ENCODE results near the gene ITIH1.
A peak's percentile ranks its signal among the peaks of the same experiment; 100 is the strongest.

Gene ITIH1

DNA sequence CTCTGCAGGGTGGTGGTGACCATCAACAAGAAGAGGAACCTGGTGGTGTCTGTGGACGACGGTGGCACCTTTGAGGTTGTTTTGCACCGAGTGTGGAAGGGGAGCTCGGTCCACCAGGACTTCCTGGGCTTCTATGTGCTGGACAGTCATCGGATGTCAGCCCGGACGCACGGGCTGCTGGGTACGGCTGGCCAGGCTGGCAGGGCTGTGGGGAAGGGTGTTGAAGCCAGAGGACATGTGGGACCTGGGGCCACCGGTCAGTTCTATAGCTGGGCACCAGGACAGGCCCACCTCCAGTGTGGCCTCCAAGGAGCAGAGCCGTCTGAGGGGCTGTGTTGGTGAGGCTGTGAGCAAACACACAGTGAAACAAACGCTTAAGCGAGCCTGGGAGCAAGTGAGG is 13.3 kb downstream of the ITIH1 start:
- no peak for DNase-seq (ENCODE audit: low spot score)

DNA sequence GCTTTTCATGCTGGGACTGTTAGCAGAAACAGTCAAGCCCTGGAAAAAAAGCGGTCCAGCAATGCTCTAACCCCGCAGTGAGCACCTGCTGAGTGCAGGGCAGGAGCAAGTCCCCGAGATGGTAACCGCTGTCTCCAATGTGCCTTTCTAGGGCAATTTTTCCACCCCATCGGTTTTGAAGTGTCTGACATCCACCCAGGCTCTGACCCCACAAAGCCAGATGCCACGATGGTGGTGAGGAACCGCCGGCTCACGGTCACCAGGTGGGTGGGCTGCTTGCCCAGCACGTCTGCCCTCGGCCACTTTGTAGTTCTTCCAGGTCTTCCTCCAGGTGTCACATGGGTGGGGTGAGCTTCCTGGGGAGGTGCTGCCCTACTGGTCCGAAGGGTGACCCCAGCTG is 14.0 kb downstream of the ITIH1 start:
- DNase-seq (ENCODE audit: low spot score): no peak

DNA sequence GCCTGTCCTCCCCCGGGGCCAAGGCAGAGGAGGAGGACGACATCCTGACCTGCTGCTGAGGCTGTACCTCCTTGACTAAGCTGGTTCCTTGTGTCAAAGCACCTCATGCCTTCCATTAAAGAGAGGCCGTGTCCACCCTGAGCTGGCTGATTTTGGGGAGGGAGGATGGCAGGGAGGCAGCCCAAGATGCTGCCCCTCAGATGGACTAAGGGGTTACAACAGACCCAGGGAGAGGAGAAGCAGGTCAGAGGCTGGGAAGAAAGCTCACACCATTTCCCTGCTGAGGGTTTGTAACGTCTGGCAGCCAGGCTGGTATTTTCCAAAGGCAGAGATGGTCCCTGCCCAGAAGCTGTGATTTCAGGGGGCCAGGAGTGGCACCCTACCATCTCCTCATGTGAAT is 14.5 kb downstream of the ITIH1 start:
- DNase-seq (ENCODE audit: low spot score): no peak

DNA sequence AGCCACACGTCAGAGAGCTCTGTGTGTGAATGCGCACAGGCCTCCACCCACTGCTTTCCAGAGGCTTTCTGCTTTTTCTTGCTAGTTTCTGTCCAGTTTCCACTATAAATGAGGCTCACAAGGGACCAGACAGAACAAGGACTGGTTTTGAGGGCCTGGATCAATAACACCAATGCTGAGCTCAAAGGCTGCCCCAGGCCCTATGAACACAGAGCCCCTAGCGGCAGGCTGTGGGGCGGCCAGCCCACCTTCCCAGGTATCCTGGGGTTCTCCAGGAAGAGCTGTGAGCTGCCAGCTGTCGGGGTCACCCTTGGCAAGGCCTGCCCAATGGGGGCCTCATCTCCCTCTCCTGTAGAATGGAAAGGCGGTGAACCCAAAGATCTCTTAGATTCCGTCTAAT is 15.0 kb downstream of the ITIH1 start:
- peak; percentile 44 for DNase-seq (ENCODE audit: low spot score)

DNA sequence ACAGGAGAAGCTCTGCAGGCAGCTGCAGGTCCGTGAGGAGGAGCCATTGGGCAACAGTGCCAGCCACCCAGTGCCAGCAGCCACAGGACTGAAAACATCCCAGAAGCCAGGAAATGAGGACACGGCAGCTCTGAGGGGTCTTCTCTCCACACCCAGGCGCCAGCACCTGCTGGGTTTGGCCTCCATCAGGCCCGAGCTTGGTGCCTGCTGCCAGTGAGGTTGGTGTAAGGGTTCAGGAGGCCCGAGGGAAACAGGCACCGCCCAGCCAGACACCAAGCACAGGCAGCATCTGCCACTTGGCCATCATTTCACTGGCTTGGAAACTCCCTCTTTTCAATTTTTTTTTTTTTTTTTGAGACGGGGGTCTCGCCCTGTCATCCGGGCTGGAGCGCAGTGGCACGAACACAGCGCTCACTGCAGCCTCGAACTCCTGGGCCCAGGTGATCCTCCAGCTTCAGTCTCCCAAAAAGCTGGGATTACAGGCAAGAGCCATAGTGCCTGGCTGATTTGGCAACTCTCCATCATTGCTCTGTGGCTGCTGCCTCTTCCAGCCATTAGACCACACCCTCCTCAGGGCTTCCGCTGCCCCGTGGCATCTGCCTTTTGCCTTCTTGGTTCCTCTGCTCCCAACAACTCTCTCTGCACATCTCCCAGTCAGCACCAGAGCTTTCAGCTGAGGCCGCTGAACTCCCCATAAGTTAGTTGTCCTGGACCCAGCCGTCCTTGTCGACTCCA is 15.7 kb downstream of the ITIH1 start:
- no peak for DNase-seq (ENCODE audit: low spot score)

DNA sequence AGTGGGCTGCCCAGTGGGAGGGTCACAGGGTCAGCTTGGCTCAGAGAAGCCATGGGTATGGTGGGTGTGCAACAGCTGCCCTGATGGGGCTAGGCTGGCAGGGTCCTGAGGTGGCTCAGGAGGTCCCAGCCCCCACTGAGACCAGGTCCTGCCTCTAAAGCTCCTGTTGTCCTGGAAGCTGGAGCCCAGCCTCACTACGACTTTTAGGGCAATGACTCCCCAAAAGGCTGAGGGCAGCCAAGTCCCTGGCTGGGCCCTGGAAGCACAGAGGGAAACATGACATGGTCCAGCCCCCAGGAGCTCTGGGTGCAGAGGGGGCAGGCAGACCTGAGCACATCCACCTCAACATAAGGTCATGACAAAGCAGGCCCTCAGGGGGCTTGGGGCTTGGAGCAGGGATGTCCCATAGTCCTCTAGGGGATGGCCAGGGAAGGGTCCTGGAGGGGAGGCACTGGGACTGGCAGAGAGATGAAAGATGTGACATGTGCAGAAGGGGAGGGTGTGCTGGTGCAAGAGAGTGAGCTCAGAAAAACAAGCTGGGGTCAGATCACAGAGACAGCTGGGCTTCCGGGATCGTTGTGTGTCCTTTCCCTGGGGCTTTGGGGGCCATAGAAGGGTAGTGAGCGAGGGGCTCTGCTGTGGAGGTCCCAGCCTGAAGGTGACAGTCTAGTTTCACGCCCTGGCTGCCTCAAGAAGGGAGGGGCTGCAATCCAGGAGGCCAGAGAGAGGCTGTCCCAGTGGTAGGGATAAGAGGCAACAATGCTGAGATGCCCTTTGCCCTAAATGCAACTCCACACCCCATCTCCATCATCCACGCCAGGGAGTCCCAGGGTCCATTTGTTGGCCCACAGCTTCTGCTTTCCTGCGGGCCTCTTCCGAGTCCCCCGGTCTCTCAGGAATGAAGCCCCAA is 16.6 kb downstream of the ITIH1 start:
- DNase-seq (ENCODE audit: low spot score): no peak

DNA sequence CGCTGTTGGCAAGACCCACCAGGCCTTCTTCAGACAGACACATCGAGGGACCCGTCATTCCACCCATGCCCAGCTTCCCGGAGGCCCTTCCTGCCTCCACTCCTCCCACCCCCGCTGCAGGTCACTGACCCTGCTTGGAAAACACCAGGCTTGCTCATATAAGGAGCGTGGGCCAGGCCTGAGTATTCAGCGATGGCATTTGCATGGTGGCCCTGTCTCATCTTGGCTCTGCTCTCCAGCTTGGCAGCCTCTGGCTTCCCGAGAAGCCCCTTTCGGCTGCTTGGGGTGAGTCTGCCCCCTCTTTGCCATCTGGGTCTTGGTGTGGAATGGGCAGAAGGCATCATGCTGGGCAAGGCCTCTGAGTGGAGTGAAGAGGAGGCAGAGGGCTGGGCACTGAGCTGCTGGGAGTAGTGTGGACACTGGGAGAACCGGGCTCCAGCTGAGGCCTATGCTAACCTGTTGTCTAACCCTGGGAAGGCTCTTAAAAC is 17.3 kb downstream of the ITIH1 start, which contains the start of gene ITIH3:
ITIH3 (plus strand) TSS at position 185 of the 488 bp plus-strand sequence; CDS start at position 193, 8 bp downstream.
- no peak for DNase-seq (ENCODE audit: low spot score)

DNA sequence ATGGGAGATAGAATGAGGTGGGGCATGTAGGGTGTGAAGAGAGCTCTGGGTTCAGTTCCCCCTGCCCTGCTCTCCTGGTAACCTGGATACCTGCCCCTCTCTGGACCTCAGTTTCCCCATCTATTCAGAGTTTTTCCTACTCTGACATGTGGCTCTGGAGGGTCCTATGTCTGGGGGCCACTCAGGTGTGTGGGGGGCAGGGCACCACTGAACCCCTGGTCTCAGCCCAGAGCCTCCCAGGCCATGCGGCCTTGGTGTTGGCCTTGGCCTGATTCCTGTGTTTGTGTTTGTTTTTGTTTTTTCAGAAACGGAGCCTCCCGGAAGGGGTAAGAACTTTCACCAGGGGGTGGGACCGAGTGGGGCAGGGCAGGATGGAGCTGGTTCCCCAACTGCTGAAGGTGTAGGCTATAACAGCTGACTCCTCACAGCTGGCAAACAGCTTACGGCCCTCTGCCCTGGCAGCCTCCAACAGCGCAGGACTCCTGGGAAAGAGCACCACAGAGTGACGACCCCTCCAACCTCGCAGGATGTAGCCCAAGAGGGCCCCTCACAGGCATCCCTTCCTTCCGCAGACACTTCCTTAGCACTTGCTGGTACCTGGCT is 18.0 kb downstream of the ITIH1 start:
- no peak for DNase-seq (ENCODE audit: low spot score)

DNA sequence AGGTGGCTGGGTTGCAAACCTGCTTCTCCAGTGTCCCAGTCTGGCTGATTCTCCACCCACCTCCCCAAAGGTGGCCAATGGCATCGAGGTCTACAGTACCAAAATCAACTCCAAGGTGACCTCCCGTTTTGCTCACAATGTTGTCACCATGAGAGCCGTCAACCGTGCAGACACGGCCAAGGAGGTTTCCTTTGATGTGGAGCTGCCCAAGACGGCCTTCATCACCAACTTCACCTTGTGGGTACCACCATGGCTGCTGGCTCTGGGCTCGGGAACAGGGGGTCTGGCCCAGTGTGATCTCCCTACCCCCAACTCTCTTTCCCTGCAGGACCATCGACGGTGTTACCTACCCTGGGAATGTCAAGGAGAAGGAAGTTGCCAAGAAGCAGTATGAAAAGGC is 19.0 kb downstream of the ITIH1 start:
- no peak for DNase-seq (ENCODE audit: low spot score)

DNA sequence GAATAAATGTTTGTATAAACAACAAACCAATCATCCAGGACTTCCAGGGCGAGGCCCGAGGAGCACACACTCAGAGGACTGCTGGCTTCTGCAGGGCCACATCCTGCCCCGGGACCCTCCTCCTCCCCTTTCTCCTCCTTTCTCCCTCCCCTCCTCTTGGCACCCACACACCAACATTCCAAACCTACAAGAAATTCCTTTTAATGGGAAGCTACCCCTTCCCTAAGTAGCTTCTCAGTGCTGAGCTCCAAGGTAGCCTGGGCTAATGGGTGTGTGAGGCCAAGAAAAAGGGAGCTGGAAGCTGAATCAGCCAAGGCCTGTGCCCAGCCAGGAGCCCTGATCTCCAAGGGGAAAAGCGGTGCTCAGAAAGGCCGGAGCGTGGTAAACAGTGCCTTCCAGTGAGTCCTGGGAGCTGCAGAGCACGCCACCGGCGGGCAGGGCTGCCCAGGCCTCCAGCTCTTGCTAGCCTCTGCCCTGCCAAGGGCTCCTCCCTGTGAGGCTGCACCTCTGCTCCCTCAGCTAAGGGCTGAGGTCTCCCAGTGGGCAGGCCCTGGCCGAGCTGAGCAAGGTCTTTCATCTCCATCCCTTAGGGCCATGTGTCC is 21.1 kb downstream of the ITIH1 start:
- DNase-seq (ENCODE audit: low spot score): no peak

DNA sequence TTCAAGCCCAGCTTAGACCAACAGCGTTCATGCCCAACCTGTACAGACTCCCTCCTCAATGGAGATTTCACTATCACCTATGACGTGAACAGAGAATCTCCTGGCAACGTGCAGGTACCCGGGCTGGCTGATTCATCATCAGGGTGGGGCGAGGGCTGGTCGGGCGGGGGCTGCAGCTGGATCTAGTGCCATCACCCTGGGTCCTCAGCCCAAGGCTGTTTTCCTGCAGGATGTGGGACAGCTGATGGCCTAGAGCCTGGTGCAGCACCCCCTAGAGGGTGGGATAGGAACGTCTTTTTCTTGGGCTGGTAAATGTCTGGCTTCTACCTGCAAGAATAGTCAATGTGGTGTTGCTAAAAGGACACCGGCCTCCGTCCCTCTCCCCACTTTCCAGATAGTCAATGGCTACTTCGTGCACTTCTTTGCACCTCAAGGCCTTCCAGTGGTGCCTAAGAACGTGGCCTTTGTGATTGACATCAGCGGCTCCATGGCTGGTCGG is 21.6 kb downstream of the ITIH1 start:
- DNase-seq (ENCODE audit: low spot score): peak; percentile 59

DNA sequence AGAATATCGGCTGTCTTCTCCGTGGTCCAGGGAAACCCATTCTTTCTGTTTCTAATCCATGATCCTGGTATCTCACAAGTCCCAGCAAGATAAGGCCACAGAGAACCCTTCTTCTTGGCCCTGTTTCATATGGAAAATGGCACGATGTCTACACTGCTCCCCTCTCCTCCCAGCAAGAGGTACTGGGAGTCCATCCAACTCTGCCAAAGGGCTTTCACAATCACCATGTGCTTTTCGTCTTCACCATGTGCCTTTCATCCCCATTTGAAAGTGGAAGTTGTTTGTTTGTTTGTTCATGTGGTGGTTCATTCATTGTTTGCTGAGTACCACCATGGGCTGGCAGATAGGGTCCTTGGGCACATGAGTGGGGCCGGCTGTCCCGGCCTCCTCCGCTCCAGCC is 22.7 kb downstream of the ITIH1 start:
- DNase-seq (ENCODE audit: low spot score): no peak

DNA sequence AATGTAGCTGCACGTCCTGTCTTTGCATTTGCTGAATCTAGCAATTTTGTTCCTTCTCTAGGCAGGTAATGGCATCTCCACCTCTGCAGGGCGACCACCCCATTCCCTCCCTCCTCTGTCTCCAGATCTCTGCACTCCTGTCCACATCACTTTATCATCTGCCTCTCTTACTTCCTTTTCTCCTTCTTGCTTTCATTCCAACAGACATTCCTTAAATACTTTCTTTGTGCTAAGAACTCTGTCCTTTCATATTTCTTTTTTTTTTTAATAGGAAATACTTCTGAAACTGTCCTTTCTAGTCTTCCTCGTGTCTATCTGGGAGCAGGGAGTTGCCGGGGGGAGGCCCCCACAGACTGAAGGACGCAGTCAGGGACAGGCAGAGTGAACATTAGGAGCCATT is 24.4 kb downstream of the ITIH1 start:
- DNase-seq (ENCODE audit: low spot score): no peak

DNA sequence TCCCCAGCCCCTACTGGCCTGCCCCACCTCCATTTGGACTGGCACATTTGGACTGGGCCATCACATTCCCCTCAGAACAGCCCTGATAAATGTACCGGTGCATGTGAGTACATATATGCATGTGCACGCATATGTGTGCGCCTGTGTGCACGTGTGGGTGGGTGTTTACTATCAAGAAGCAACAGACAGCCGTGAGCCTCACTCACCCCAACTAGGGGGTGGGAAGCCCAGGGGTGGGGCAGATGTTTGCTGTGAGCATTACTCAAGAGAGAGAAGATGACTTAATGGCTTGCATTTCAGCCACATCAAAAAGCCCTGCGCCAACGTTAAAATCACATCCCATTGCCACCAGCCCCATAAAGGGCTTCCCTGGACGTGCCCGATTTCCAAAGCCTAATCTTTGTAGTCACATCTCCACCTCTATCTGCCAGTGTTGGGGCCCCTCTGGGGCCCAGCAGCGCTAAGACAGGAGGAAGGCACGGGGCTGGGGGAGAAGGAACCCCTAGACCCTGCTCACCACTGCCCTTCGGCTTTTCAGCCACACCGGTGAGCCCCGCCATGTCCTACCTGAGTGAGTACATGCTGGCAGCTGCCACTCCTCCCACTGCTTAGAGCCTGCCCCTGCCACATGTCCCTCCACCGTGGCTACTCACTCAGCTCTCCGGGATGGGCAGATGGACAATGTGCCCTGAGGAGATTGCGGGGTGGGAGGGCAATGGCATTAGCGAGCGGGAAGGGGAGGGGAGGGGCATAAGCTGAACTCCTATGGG is 28.1 kb downstream of the ITIH1 start:
- no peak for DNase-seq (ENCODE audit: low spot score)

DNA sequence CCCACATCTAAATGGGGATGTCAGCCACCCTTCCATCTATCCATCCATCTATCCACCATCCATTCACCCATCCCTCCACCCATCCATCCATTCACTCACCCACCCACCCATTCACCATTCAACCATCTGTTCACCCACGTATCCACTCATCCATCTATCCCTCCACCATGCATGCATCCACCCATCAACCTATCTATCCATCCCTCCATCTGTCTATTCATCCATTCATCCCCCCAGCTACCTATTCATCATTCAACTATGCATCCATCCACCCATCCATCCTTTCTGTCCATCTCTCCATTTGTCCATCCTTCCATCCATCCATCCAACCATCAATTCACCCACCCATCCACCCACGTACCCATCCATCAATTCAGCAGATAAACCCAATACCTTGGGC is 31.8 kb downstream of the ITIH1 start:
- no peak for DNase-seq (ENCODE audit: low spot score)

DNA sequence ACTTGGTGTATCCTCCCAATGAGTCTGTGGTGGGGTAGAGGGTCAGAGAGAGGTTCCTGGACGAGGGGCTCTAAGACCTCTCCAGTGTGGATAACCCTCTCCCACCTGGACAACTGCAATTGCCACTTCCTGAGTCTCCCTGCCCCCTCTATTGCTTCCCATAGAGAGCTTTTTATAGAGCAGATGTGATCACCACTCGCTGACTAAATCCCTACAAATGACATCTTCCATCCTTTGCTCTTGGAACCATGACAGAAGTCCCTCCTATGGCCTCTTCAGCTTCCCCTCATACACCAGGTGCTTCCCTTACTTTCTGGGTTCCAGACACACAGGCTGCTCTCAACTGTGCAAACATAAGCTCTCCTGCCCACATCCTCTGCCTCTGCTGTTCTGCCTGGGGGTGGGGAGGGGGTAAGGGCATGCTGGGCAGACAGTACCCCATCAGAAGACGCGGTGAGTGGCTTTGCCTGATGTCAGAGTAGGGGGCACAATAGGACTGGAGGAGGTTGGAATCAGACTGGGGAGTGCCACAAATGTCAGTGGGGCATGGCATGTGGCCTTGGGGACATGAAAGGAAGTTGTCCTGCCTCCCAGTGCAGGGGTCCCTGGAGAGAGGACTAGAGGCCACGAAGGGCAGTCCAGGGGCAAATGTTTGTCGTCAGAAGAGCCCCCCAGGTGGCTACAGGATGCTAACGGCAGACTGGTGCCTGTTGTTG is 32.4 kb downstream of the ITIH1 start:
- DNase-seq (ENCODE audit: low spot score): no peak

DNA sequence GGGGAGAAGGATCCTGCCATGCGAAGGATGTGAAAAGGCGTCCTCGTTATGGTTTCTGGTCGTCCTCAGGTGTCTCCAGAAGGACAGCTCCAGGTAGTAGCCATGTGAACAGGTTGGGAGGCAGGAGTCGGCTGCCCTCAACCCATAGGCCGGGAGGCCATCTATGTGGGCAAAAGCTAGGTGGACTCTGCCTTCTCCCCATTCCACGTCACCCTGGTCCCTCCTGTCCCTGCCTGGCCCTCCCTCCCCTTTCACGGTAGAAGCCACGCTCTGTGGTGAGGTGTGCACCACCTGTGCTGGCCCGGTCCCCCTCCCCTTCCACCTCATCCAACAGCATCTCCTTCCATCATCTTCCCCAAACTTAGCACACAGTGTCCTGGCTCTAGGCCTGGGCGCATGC is 33.5 kb downstream of the ITIH1 start:
- no peak for DNase-seq (ENCODE audit: low spot score)

DNA sequence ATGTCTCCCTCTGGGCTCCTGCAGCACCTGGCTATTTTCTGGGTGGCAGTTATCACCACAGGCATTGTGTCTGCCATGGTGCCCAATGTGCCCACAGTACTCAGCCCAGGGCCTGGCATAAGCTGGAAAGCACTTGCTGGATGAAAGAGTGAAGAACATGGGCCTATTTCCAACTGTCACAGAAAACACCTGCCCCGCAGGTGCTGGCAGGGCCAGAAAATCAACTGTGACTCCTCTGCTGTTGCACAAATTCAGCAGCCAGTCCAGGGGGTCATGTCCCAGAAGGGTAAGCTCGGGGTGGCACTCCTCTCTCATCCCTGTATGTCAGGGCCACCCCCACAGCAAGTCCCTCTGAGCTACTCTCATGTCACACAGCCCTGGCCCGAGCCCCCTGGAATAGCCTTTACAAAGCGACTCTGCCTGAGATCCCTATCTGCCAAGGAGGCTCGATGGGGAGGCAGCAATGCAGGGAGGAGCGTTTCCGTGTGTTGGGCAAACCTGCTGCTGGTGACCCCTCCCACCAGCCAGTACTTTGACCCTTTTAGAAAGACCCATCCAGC is 34.1 kb downstream of the ITIH1 start:
- DNase-seq (ENCODE audit: low spot score): peak; percentile 38

DNA sequence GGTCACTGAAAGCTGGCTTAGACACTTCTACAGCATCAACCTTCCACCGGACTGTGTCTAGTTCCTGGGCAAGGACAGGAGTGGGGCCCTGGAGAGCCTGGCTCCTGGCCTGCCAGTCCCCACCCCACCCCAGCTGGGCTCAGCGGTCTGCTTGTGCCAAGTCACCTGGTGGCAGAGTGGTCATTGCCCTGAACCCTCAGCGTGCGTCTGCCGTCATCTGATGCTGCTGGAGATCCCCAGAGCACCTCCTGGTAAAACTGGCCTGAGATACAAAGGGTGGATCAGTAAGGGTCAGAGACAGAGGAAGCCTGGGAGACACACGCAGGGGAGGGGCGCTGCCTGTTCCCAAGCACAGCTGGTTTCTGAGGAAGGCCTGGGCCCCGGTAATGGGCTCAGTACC is 36.4 kb downstream of the ITIH1 start:
- DNase-seq (ENCODE audit: low spot score): no peak

DNA sequence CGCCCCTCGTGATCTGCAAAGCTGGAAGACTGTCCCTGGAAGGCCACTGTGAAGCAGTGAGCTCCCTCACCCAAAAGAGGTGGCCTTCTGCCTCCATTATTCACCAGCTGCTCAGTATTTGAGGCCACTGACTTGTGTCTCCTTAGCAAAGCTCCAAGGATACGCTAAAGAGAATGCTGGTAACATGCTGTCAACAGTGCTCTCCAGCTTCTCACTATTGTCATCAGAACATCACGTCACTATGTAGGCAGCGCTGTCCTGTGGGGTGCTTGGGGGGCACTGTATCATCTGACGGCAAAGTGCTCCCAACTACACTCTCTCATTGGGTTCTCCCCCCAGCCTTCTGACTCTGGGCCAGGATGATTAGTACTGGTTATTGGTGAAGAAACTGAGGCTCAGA is 38.8 kb downstream of the ITIH1 start:
- DNase-seq (ENCODE audit: low spot score): no peak

Measured in HuH-7 (cell line).